ENCODE data around the gene PARVB.

DNA sequence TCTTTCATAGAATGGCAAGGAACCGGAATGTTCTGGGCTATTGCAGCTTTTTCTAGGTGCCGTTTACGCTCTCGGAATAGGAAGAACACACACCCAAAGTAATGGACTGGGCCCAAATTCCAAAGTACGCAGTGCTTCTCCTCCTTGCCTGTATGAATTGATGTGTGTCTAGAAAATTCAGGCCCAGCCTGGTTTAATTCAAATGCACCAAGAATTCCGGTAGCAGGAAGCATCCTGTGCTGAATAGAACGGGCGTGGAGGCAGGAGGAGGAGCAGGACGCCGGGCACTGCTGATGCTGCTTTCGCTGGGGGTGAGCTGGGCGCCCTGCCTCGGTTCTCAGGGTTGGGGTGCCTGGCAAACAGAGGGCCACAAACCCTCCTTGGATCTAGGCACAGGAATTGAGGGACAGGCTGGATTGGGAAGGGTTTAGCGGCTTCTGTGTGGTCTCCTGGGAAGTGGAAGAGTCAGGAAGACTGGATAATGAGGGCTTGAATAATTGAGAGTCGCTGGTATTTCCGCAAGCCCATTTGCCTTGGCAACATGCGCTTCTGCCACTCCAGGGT, 2.0 kb downstream of the PARVB start:
- TF ChIP-seq, protein P1, sequence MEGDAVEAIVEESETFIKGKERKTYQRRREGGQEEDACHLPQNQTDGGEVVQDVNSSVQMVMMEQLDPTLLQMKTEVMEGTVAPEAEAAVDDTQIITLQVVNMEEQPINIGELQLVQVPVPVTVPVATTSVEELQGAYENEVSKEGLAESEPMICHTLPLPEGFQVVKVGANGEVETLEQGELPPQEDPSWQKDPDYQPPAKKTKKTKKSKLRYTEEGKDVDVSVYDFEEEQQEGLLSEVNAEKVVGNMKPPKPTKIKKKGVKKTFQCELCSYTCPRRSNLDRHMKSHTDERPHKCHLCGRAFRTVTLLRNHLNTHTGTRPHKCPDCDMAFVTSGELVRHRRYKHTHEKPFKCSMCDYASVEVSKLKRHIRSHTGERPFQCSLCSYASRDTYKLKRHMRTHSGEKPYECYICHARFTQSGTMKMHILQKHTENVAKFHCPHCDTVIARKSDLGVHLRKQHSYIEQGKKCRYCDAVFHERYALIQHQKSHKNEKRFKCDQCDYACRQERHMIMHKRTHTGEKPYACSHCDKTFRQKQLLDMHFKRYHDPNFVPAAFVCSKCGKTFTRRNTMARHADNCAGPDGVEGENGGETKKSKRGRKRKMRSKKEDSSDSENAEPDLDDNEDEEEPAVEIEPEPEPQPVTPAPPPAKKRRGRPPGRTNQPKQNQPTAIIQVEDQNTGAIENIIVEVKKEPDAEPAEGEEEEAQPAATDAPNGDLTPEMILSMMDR (IDR thresholded peaks at IDR 0.05): no peak
- TF ChIP-seq POLR2A (IDR thresholded peaks at IDR 0.05): no peak

Data from esophagus squamous epithelium (tissue), 4 donors.